Ovary (tissue), 9 donors: ENCODE measurements around the gene FLYWCH2. TPM values are rescaled to one million over a fixed set of nuclear protein-coding genes. Genes with fewer than 3 reads are reported as not detected.

ENCODE experiments used
- DNase-seq, 5 donors: peaks; one replicate each; pipeline ENCODE4 v3.0.0-alpha.2; 2019 to 2020
- H3K27ac ChIP-seq, 2 donors: fragments of 200-600 bp; one replicate each; pipeline versions ENCODE4 v1.5.1 to v1.8.0; 2019 to 2022
- H3K27me3 ChIP-seq: fragments of 200-600 bp; one replicate; pipeline ENCODE4 v1.8.0; 2022
- H3K36me3 ChIP-seq: fragments of 200-600 bp; sonication (generic); one replicate; pipeline ENCODE4 v1.5.1; 2019
- H3K4me1 ChIP-seq: one replicate; pipeline ENCODE4 v1.8.1; 2013; ENCODE audit warnings: mild to moderate bottlenecking, moderate library complexity; ENCODE audit not compliant: insufficient read depth
- H3K4me3 ChIP-seq: fragments of 200-600 bp; sonication (generic); one replicate; pipeline ENCODE4 v1.5.1; 2017
- H3K9me3 ChIP-seq, 2 donors: fragments of 200-600 bp in 1 of 2; sonication (generic) in 1 of 2; one replicate each; pipeline versions ENCODE4 v1.5.1 to v1.8.1; 2013 to 2019; ENCODE audit warnings: mild to moderate bottlenecking in 1 of 2, moderate library complexity in 1 of 2
- CTCF ChIP-seq, 3 donors: fragments of 450-650 bp in 2 of 3; fragments of 200-600 bp in 1 of 3; IDR thresholded peaks; one replicate each; pipeline versions ENCODE4 v1.5.1 to v1.8.0; 2016 to 2022; ENCODE audit warnings: antibody characterized with exemption in 3 of 3, mild to moderate bottlenecking in 1 of 3
- EP300 ChIP-seq: sonication (generic); formaldehyde crosslinking; IDR thresholded peaks from one replicate; pipeline ENCODE4 v1.6.1; 2017; ENCODE audit warnings: antibody characterized with exemption
- POLR2A ChIP-seq: fragments of 450-650 bp; IDR thresholded peaks from one replicate; pipeline ENCODE4 v1.6.1; 2017; ENCODE audit warnings: antibody characterized with exemption, mild to moderate bottlenecking, moderate library complexity
- WGBS, 3 donors: extraction: QIAGEN DNeasy Blood & Tissue Kit in 1 of 3; methylation state at CpG; one replicate each; pipeline versions ENCODE4 v1.1.5 to v1.1.7; 2013 to 2017; 5-methylcytosine and 5-hydroxymethylcytosine counted together
- intact Hi-C, 4 donors: fragments of 100-400 bp; cut with DNase I; formaldehyde crosslinking; loops; one replicate each; pipeline versions ENCODE4 v1.11.0 to v1.15.1; 2022 to 2023
- polyA plus RNA-seq, 2 donors: library from polyadenylated mRNA; stranded (reverse); fragments of 200-250 nt in 1 of 2; fragments of 350-450 nt in 1 of 2; fragmentation: Illumina TruSeq in 1 of 2; extraction: RNeasy Lipid Tissue Mini Kit (QIAGEN cat#74804) in 1 of 2; gene quantifications; one replicate each; pipeline ENCODE4 v1.2.3, GENCODE V29; 2013 to 2014
- total RNA-seq, 7 donors: library from RNA; depleted of rRNA in 2 of 7; stranded (reverse); fragments of >200 nt in 2 of 7; fragmentation: NEBNext Ultra II Directional in 3 of 7; extraction: Animal tissue kit (Norgen Biotek cat#: 25700) in 3 of 7; gene quantifications; one replicate each; pipeline versions ENCODE4 v1.1.0 to v1.2.4, GENCODE V29; 2016 to 2023
- donor health status: DM: no; HTN: no; CAD: no; lungs with moderate emphysema.
- donor health status: DM: no; HTN: no; CAD: no.
- donor health status: Bipolar disorder and iron deficiency.
- donor health status: DM: yes; HTN: yes; CAD: no.
- donor health status: DM: no; HTN: no; CAD: no.
- donor health status: DM: yes; HTN: yes; CAD: no.

FLYWCH2 gene
- total and polyA plus RNA-seq, 9 donors, result 3.0 to 50.9 (median 30.6) TPM

DNA sequence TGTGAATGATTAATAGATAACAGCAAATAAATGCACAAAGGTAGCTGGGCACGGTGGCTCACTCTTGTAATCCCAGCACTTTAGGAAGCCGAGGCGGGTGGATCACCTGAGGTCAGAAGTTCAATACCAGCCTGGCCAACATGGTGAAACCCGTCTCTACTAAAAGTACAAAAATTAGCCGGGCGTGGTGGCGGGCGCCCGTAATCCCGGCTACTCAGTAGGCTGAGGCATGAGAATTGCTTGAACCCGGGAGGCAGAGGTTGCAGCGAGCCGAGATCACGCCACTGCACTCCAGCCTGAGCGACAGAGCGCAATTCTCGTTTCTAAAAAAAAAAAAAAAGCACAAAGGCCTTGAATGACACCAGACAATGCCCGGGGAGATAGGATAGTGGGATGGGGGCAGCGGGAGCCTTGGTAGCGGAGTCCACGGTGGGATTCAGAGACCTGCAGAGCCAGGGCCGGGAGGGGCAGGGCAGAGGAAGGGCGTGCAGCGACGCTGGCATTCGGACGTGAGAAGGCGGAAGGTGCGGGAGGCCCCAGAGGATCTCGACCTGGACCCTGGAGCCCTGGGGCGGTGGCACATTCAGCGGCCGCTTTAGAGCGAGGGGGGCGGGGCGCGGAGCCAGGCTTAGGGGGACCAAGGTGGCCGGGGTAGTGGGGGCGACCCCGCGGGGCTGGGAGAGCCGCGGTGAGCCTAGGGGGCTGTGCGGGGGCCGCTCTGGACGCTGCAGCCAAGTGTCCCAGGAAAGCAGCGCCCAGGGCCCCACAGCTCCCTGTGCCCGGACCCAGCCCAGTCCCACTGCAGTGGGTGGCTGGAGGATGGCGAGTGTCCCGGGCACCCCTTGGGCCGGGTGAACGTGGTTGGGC is 999 bp upstream of the FLYWCH2 start:
- Histone ChIP-seq H3K4me1 (peaks cover 4% of the 10 kb centered on the region), H3K27me3 (no peaks in the 10 kb centered on the region), H3K4me3 (peak overlapping the region; percentile 91), H3K36me3 (no peaks in the 10 kb centered on the region), H3K27ac (peak overlapping the region in 1 of 2 donors; percentile 90), H3K9me3 (no peaks in the 10 kb centered on the region)
- intact Hi-C loops, result no loop called here
- 4 to 8% (median 6%) methylated on average over 41 to 52 of the region's 52 CpGs for WGBS, 3 donors
- DNase-seq, result peak in 4 of 5 donors; percentile 24 to 72 (median 47)
- TF ChIP-seq CTCF (IDR thresholded peaks at IDR 0.05), result no peak
- TF ChIP-seq POLR2A, result no peak
- TF ChIP-seq EP300, result no peak

DNA sequence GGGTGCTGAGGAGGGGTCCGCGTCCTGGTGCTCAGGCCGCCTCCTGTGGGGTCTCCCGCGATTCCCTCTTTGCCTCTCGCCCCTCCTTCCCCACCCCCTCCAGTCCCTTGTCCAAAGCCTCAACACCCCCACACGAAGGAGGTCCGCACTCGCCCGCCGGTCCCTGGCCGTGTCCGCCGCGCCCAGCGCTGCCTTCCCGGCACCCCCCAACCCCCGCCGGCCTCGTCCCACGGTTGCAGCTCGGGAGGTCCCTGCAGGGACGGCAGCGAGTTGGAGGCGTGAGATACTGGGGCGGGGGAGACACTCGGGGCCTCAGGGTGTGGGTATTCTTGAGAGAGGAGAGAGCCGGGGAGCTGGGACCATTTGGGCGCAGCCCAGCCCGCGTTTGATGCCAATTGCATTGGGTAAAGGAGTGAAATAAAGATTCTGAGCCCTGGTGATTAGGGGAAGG is 468 bp downstream of the FLYWCH2 start:
- intact Hi-C loops, result no loop called here
- peak overlapping the region; percentile 91 for H3K4me3 ChIP-seq
- no peaks in the 10 kb centered on the region for H3K27me3 ChIP-seq
- peak overlapping the region; percentile 90 for H3K27ac ChIP-seq
- TF ChIP-seq EP300 (no peak), POLR2A (no peak), CTCF (IDR thresholded peaks at IDR 0.05) (no peak)
- WGBS, 3 donors, result 0 to 1% (median 0%) methylated on average over 27 to 31 of the region's 31 CpGs
- peaks cover 4% of the 10 kb centered on the region for H3K4me1 ChIP-seq
- H3K9me3 ChIP-seq, result no peaks in the 10 kb centered on the region
- no peaks in the 10 kb centered on the region for H3K36me3 ChIP-seq
- DNase-seq, result peak in 1 of 5 donors; percentile 70

DNA sequence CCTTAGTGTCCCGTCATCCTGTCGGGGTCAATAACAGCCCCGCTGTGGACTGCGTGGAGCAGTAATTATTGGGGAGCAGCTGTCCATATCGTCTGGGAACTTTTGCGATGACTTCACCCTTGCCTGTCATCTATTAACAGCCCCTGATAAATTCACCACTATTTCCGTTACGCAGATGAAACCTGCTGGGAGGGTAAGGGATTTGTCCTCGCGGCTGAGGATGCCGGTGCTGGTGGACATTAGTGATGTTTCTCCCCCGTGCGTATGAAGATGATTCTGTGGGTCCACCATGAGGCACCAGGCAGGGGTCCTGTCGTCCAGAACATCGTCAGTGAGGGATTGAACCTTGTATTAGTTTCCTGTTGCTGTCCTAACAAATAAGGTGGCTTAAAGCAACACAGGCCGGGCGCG is 1.0 kb downstream of the FLYWCH2 start:
- no peak for DNase-seq
- H3K36me3 ChIP-seq, result no peaks in the 10 kb centered on the region
- intact Hi-C loops, result no loop called here

GRCh38 chr16:2894231-2894630 is 11.2 kb downstream of the FLYWCH2 start:
- Histone ChIP-seq H3K4me1 (peaks cover 2% of the 10 kb centered on the region), H3K27me3 (no peaks in the 10 kb centered on the region), H3K4me3 (no peak overlapping the region), H3K36me3 (no peaks in the 10 kb centered on the region), H3K27ac (no peak overlapping the region), H3K9me3 (no peaks in the 10 kb centered on the region)
- intact Hi-C loops, result no loop called here
- peak in 1 of 5 donors; percentile 15 for DNase-seq
- TF ChIP-seq CTCF (IDR thresholded peaks at IDR 0.05), result no peak
- TF ChIP-seq EP300, result no peak
- no peak for TF ChIP-seq POLR2A
- 89 to 92% (median 92%) methylated on average over 31 of the region's 31 CpGs for WGBS, 3 donors

More for the DNA sequence above, 1.0 kb downstream of the FLYWCH2 start:
- H3K4me1 ChIP-seq, result peaks cover 4% of the 10 kb centered on the region
- no peaks in the 10 kb centered on the region for H3K9me3 ChIP-seq
- no peaks in the 10 kb centered on the region for H3K27me3 ChIP-seq
- H3K4me3 ChIP-seq, result peak overlapping the region; percentile 91
- TF ChIP-seq CTCF (IDR thresholded peaks at IDR 0.05), result no peak
- H3K27ac ChIP-seq, result peak overlapping the region in 1 of 2 donors; percentile 90
- WGBS, 3 donors, result 33 to 56% (median 35%) methylated on average over 18 of the region's 18 CpGs
